NCI-H128 (cell line): Measurements from ENCODE around the gene CORO1A.
"Not testable (repeated sequence)": the region's sequence is repeated elsewhere in the genome, so short reads cannot be mapped to it uniquely, and the experiment has no call there.

Source experiments
- DNase-seq: peaks from one replicate; lab custom pipeline; 2025; ENCODE audit not compliant: unreplicated experiment; lab: John Stamatoyannopoulos, UW

Gene CORO1A

GRCh38 chr16:30183233-30184095, at the start of gene CORO1A:
Gene CORO1A (plus strand): TSS chr16:30183602. CDS start chr16:30185210, 1,608 bp downstream.
- peak; percentile 32 for DNase-seq

GRCh38 chr16:30136971-30137605, 46.3 kb upstream of the CORO1A start:
- DNase-seq = no peak

DNA sequence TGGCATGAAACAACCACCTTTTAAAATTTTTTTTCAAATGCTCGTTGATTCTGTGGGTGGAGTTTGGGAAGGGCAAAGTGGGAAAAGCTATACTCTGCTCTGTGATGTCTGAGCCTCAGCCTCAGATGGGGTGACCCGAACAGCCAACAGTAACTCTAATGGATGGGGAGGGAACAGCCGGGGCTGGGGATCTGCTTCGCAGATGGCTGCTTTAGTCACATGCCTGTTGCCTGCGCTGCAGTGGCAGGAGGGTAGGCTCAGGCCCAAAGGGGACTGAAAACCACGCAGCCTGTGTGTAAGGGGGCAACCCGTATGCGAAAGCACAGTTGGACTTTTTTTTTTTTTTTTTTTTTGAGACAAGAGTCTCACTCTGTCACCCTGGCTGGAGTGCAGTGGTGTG, 45.5 kb upstream of the CORO1A start:
- no peak for DNase-seq

DNA sequence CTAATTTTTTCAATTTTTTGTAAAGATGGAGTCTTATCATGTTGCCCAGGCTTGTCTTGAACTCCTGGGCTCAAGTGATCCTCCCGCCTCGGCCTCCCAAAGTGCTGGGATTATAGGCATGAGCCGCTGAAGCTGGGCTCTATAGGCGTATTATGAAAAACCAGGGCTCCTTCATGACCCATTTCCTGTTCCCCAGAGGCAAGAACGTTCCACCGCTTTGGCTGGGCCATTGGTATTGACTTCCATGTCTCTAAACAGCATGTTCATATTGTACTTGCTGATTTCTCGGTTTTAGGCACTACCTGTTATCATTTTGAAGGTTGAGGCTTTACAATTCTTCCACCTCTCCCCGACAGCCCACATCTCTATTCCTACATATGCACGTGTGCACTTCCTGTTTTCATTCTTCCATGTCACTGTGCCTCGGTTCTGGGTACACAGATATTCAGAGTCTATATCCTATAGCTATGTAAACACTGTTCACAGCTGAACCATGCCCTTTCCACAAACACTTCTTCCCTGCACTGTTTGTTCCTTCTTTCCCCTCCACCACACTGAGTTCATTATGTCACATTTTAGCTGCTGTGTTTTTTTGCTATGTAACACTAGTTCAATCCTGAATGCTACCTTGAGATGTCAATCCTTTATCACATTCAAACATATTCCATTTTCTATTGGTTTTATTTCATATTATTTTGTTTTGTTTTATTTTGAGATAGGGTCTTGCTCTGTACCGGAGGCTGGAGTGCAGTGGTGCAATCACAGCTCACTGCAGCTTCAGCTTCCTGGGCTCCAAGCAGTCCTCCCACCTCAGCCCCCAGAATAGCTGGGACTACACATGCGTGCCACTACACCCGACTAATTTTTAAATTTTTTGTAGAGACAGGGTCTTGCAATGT, 43.6 kb upstream of the CORO1A start:
- no peak for DNase-seq

DNA sequence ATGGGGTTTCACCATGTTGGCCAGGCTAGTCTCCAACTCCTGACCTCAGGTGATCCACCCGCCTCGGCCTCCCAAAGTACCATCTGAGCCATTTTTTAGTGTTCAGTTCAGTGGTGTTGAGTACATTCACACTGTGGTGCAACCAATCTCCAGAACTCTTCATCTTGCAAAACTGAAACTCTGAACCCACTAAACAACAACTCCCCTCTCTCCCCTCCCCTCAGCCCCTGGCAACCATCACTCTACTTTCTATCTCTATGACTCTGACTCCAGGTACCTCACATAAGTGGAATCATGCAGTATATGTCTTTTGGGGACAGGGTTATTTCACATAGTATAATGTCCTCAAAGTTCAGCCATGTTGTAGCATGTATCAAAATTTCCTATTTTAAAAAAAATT, 41.7 kb upstream of the CORO1A start:
- no peak for DNase-seq

DNA sequence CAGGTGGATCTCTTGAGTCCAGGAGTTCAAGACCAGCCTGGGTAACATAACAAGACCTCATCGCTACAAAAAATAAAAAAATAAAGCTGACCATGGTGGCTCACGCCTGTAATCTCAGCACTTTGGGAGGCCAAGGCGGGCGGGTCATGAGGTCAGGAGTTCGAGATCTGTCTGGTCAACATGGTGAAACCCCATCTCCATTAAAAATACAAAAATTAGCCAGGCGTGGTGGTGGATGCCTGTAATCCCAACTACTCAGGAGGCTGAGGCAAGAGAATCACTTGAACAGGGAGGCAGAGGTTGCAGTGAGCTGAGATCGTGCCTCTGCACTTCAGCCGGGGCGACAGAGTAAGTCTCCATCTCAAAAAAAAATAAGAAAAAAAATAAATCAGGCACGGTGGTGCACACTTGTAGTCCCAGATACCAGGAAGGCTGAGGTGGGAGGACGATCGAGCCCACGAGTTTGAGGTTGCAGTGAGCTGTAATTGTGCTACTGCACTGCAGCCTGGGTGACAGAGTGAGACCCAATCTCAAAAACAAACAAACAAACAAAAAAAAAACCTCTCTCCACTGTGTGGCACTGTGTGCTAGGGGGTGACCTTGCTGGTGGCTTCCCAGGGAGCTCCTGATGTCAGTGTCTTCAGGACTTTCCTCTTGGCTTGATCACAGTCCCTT, 40.6 kb upstream of the CORO1A start:
- DNase-seq = no peak

GRCh38 chr16:30143347-30143702, 40.1 kb upstream of the CORO1A start:
- DNase-seq = no peak

DNA sequence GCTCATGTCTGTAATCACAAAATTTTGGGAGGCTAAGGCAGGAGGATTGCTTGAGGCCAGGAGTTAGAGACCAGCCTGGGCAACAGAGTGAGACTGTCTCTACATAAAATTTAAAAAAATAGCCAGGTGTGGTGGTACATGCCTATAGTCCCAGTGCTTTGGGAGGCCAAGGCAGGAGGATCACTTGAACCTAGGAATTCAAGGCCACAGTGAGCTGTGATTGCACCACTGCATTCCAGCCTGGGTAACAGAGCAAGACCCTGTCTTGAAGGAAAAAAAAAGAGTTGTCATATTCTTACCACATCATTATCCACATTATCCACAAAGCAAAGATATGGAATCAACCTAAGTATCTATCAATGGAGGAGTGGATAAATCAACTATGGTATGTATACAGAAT, 39.4 kb upstream of the CORO1A start:
- no peak for DNase-seq

DNA sequence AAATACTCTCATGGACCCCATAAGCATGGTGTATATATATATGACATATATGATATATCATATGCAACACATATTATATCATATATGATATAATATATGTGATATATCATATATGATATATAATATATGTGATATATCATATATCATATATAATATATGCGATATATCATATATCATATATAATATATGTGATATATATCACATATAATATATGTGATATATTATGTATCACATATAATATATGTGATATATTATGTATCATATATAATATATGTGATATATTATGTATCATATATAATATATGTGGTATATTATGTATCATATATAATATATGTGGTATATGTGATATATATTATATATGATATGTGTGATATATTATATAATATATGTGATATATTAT, 38.5 kb upstream of the CORO1A start:
- DNase-seq = no peak

DNA sequence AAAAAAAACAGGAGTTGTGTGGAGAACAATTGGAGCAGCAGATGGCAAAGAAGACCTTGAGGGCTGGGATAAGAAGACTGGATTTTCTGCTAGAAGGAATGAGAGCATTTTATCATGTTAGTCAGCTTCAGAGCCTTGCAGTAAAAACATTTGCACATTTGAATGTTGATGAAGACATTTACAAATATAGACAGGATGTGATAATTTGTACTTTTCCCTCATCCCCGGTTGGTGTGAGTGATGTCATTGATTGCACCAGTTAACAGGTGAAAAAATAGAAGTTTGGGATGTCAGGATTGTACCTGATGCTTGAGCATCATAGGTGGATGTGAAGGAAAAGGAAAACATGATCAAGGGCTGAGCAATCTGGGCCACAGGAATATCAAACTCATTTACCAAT, 37.7 kb upstream of the CORO1A start:
- no peak for DNase-seq

DNA sequence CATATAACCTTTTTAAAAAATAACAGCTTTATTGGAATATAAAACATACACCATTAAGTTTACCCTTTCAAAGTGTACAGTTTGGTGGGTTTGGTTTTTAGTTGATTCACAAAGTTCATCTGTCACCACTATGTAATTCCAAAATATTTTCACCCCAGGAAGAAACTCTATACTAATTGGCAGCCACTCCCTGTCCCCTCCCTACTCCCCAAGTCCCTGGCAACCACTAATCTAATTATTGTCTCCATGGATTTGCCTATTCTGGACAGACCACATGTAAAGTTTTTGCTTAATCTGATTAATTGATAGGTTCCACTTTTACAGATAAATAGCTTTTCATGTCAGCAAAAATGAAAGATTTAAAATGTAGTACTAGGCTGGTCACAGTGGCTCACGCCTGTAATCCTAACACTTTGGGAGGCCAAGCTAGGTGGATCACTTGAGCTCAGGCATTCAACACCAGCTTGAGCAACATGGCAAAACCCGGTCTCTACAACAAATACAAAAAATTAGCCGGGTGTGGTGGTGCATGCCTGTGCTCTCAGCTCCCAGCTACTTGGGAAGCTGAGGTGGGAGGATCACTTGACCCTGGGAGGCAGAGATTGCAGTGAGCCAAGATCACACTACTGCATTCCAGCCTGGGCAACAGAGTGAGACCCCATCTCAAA, 35.4 kb upstream of the CORO1A start:
- no peak for DNase-seq

- DNase-seq = no peak
These were observed 34.0 kb upstream of the CORO1A start for GRCh38 chr16:30149250-30149930.

GRCh38 chr16:30151091-30151490, 32.3 kb upstream of the CORO1A start:
- no peak for DNase-seq

DNA sequence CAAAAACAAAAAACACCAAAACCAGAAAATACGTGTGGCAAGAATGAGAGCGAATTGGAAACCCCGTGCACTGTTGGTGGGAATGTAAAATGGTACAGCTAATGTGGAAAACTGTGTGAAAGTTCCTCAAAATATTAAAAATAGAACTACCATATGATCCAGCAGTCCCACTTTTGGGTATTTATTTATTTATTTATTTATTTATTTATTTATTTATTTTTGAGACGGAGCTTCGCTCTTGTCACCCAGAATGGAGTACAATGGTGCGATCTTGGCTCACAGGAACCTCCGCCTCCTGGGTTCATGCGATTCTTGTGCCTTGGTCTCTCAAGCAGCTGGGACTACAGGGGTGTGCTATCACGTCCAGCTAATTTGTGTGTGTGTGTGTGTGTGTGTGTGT, 30.9 kb upstream of the CORO1A start:
- DNase-seq = no peak

DNA sequence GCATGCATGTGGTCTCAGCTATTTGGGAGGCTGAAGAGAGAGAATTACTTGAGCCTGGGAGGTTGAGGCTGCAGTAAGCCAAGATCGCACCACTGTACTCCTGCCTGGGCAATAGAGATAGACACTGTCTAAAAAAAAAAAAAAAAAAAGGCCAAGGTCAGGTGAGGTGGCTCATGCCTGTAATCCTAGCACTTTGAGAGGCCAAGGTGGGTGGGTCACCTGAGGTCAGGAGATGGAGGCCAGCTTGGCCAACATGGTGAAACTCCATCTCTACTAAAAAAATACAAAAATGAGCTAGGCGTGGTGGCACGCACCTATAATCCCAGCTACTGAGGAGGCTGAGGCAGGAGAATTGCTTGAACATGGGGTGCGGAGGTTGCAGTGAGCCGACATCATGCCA, 28.2 kb upstream of the CORO1A start:
- DNase-seq = no peak

DNA sequence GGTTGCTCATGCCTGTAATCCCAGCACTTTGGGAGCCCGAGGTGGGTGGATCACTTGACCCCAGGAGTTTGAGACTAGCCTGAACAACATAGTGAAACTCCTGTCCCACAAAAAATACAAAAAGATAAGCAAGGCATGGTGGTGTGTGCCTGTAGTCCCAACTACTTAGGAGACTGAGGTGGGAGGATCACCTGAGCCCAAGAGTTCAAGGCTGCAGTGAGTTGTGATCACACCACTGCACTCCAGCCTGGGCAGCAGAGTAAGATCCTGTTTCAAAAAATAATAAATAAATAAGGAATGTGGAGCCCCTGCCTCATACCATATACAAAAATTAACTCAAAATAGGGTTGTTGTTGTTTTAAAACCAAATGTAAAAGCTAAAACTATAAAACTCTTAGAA, 26.2 kb upstream of the CORO1A start:
- no peak for DNase-seq

- DNase-seq = no peak
These were observed 19.9 kb upstream of the CORO1A start for GRCh38 chr16:30163538-30163937.

GRCh38 chr16:30166202-30166902, 17.1 kb upstream of the CORO1A start:
- no peak for DNase-seq

DNA sequence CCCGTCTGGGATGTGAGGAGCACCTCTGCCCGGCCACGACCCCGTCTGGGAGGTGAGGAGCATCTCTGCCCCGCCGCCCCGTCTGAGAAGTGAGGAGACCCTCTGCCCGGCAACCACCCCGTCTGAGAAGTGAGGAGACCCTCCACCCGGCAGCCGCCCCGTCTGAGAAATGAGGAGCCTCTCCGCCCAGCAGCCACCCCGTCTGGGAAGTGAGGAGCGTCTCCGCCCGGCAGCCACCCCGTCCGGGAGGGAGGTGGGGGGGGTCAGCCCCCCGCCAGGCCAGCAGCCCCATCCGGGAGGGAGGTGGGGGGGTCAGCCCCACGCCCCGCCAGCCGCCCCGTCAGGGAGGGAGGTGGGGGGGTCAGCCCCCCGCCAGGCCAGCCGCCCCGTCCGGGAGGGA, 14.7 kb upstream of the CORO1A start:
- DNase-seq = not testable (repeated sequence)
